HG03442 (cell line): ENCODE results near the gene GPR152.
A peak's percentile ranks its signal among the peaks of the same experiment; 100 is the strongest.
"Not testable (repeated sequence)": the region's sequence is repeated elsewhere in the genome, so short reads cannot be mapped to it uniquely, and the experiment has no call there.

Source experiments
- ATAC-seq: cut with Tn5 transposase; IDR thresholded peaks from one replicate; pipeline ENCODE4 v1.9.1; 2021; ENCODE audit warnings: mild to moderate bottlenecking, moderate library complexity; ENCODE audit not compliant: unreplicated experiment

Gene GPR152

DNA sequence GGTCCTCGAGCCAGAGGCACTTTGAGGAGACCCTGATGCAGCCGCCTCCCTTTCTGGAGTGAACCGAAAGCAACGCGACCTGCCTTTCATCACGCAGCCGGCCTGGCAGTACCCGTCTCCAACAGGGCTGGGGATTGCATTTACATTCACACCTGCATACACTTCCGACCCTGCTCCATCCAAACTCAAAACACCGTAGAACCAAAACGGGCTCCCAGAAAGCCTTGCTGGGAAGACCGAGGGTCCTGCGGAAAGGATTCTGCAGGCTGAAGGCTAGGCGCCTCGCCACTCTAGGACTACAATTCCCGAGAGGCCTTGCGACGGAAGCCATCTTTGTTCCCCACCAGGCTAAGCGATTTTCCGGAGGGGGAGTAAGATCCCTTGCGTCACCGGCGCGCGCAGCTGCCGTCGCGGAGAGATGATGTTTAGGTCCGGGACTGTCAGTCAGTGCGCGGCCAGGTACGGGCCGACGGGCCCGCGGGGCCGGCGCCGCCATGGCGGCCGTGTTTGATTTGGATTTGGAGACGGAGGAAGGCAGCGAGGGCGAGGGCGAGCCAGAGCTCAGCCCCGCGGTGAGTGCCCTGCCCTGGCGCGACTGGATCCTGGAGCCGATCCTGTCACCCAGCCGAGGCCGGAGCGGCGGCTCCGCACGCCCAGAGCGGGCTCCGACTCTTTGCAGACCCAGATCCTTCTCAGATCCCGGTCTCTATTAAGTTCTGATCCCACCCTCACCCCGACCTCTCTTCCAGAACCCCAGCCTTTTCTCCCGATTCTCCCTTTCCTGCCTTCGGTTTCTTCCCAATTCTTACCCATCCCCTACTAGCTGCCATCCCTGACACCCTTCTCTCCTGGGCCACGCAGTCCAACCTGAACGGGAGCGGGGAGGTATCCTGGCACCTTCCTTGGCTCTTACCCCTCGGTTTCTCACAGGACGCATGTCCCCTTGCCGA lies 24.2 kb downstream of the GPR152 start, which contains the start of gene RPS6KB2:
TSS of gene RPS6KB2 (plus strand) at position 443 of the 950 bp plus-strand sequence. CDS start at position 495, 52 bp downstream.
- ATAC-seq = peak; percentile 84

DNA sequence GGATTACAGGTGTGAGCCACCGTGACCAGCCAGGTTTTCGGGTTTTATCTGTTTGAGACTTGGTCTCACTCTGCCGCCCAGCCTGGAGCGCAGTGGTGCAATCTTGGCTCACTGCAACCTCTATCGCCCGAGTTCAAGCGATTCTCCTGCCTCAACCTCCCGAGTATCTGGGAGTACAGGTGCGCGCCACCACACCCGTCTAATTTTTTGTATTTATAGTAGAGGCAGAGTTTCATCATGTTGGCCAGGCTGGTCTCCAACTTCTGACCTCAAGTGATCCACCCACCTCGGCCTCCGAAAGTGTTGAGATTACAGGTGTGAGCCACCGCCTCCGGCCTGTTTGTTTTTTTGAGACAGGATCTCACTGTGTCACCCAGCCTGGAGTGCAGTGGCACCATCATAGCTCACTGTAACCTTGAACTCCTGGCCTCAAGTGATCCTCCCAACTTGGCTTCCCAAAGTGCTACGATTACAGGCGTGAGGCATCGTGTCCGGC lies 25.1 kb downstream of the GPR152 start:
- ATAC-seq = not testable (repeated sequence)

DNA sequence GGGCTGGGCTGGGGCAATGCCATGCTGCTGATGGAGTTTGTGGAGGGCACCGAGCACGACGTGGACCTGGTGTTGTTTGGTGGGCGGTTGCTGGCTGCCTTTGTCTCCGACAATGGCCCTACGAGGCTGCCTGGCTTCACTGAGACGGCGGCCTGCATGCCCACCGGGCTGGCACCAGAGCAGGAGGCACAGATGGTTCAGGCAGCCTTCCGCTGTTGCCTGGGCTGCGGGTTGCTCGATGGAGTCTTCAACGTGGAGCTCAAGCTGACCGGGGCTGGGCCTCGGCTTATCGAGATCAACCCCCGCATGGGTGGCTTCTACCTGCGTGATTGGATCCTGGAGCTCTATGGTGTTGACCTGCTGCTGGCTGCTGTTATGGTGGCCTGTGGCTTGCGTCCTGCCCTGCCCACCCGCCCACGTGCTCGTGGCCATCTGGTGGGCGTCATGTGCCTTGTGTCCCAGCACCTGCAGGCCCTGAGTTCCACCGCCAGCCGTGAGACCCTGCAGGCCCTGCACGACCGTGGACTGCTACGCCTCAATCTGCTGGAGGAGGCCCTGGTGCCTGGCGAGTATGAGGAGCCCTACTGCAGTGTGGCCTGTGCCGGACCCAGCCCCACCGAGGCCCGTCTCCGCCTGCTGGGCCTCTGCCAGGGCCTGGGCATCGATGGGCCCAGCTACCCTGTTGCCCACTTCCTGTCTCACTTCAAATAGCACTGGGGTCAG lies 28.5 kb downstream of the GPR152 start:
- ATAC-seq = no peak

DNA sequence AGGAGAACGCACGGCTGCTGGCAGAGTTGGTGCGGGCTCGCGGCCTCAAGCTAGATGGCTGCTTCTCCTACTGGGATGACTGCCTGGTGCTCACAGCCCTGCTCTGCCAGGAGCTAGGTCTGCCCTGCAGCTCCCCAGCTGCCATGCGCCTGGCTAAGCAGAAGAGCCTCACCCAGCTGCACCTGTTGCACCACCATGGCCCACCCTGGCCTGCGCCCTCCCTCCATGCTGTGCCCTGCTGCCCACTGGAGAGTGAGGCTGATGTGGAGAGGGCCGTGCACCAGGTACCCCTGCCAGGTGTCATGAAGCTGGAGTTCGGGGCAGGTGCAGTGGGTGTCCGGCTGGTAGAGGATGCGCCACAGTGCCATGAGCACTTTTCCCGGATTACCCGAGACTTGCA lies 29.1 kb downstream of the GPR152 start:
- no peak for ATAC-seq

DNA sequence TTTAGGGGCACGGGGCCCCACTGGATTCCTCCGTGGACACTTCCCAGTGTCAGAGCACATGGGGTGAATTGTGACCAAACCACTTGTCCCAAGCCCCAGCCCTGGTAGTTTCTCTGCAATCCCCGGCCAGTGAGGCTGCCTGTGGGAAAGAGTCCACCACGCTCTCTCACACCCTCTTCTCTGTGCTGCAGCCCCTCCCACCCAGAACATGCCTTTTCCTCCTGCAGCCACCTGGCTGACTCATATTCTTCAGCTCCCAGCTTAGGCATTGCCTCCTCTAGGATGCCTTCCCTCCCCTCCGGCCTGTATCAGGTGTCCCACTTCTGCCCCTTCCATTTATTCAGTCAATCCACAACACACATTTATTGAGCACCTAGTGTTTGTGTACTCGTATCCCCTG lies 29.6 kb downstream of the GPR152 start:
- ATAC-seq = no peak

DNA sequence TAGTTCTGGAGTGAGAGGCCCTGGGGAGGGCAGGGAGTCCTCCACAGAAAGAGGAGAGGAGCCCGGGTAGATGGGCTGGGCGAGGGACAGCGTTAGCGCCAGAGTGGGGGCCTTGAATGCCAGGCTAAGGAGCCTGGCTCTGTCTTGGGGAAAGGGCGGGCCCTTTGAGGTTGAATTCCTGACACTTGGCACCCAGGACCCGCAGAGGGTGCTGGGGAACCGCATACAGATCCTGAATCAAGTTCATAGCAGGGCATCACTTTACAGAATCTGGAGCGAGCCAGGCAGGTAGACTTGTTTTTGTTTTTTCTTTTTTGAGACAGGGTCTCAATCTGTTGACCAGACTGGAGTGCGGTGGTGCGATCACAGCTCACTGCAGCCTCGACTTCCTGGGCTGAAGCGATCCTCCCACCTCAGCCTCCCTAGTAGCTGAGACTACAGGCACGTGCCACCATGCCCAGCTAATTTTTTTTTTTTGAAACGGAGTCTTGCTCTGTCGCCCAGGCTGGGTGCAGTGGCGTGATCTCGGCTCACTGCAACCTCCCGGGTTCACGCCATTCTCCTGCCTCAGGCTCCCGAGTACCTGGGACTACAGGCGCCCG lies 31.0 kb downstream of the GPR152 start:
- ATAC-seq = no peak

DNA sequence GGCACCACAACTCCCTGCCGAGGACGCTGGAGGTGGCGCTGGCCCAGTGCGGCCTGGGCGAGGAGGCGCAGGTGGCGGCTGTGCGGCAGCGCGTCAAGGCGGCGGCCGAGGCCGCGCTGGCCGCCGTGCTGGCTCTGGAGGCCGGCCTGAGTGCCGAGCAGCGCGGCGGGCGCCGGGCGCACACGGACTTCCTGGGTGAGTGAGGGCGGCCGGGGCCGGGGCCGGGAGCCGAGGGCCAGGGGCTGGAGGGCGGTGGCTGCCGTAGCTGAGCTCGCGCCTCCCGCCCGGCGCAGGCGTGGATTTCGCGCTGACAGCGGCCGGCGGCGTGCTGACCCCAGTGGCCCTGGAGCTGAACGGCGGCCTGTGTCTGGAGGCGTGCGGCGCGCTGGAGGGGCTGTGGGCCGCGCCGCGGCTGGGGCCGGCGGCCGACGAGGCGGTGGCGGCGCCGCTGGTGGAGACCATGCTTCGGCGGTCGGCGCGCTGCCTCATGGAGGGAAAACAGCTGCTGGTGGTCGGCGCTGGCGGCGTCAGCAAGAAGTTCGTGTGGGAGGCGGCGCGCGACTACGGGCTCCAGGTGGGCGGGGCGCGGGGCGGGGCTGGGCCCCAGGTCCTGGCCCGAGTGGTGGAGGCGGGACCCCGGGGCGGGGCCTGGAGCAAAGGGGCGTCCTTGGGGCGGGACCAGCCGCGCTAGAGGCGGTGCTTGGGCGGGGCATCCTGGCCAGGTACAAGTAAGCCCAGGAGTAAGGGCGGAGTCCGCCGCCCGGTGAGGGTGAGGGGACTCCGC lies 31.7 kb downstream of the GPR152 start:
- peak; percentile 76 for ATAC-seq

DNA sequence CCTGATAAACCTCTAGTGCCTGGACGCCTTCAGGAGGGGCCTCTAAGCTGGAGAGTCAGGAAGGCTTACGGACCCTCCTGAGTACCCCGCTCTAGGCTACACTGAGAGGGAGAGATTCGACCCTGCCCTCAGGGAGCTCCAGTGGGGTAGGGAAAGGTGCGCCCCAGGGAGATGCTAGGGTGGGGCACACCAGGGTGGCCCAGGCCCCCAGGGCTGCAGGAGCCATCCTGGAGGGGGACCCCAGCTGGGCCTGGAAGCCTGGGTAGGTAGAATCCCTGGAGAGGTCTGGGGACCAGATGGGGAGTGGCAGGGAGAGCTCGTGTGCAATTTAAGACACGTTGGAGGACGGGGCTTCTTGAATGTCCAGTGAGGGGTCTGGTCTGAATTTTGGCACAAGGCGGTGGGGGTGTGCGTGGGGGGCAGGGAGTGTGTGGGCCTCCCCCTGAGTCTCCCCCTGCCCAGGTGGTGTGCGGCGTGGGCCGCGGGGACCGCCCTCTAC lies 32.3 kb downstream of the GPR152 start:
- no peak for ATAC-seq

DNA sequence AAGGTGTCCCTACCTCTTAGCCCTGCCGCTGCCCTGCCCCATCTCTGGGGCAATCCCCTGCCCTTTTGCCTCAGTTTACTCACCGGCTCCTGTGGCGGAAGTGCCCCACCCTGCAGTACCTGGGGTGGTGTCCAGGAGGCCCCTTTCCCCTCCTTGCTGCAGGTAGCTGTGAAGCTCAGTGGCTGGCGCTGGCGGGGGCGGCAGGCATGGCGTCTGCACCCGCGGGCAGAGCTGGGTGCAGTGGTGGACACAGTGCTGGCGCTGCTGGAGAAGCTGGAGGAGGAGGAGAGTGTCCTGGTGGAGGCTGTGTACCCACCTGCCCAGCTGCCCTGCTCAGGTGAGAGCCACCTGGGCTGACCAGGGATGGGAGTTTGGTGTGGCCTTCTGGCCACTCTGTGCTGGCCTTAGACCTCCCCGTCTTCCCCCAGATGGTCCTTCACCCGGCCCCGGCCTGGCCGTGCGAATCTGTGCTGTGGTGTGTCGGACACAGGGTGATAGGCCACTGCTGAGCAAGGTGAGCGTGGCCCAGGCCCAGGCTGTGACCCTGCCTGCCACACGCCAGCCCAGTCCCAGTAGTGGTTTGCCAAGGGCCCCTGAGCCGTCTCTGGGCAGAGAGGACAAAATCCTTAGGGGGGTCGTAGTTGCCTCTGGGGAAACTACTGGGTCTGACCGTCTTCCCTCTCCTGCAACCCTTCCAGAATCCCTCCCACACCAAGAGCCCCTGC lies 33.0 kb downstream of the GPR152 start:
- no peak for ATAC-seq

DNA sequence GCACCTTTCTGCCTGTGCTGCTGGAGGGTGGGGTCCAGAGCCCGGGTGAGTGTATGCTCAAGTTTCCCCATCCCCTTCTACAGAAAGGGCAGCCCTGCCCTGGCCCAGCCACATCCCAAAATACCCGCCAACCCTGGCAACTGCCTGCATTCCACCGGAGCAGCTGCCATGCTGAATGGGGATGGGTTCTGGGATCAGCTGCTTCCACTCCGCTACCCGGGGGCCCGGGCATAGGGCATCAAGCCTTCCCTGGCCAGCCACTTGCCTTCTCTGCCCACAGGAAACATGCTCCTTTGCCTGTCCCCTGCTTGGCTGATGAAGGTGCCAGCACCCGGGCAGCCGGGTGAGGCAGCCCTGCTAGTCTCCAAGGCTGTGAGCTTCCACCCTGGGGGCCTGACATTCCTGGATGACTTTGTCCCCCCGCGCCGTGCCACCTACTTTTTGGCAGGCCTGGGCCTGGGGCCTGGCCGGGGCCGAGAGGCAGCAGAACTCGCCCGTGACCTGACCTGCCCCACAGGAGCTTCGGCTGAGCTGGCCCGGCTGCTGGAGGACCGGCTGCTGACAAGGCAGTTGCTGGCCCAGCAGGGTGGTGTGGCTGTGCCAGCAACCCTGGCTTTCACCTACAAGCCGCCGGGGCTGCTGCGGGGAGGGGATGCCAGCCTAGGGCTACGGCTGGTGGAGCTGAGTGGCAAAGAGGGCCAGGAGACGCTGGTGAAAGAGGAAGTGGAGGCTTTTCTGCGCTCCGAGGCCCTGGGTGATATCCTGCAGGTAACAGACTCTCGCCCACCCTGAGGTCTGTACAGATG lies 33.9 kb downstream of the GPR152 start:
- no peak for ATAC-seq

DNA sequence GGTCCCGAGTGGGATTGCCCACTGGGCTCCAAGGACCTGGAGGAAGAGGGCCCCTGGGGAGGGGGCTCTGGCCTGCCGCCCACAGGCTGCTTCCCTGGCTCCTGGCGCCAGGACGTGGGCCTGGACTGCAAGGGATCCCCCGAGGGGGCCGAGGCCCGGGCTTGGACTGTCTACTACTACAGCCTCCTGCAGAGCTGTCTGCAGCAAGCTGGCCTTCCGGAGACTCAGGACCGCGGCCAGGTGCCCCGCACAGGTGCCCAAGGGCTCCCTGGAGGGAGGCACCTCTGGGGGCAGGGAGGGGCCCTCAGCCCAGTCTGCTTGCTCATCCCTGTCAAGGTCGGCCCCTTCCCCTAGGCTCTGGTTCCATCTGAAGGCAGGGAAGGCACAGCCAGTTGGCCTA lies 35.1 kb downstream of the GPR152 start:
- no peak for ATAC-seq

DNA sequence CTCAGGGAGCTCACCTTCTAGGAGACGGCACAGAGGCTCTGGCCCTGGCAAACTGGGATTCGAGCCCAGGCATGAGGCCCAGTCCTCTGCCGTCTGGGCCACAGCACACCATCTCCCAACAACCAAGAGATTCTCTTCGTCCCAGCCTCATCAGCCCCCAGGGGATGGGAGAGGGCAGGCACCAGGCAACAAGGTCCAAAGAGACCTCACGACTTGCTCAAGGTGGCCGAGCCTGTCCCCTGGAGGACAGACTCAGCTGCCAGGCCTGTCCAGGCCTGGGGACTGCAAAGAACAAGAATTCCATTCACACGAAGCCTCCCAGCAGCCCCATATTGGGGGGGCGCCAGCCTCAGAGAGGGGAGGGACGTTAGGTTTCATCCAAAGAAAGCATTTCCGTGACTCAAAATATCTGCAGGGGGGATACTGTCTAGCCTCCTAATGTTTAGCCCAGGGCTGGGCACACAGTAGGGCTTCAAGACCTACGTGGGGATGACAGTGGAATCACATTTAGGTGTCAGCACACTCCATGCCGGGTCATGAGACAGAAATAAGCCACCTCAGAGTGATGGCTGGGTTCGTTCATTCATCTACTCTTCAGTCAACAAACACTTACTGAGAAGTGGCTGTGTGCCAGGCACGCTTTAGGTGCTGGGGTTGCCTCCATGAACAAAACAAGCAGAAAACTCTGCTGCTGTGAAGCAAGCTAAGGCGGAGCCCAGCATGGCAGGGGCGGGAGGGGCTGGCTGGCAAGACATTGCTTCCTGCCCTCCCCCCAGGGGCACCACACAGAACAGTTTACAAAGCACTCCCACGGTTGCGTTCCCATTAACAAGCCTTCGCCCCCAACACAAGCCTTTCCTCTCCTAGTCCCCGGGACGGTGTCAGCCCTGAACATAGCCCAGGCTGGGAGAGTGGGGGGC lies 35.9 kb downstream of the GPR152 start:
- ATAC-seq = no peak

DNA sequence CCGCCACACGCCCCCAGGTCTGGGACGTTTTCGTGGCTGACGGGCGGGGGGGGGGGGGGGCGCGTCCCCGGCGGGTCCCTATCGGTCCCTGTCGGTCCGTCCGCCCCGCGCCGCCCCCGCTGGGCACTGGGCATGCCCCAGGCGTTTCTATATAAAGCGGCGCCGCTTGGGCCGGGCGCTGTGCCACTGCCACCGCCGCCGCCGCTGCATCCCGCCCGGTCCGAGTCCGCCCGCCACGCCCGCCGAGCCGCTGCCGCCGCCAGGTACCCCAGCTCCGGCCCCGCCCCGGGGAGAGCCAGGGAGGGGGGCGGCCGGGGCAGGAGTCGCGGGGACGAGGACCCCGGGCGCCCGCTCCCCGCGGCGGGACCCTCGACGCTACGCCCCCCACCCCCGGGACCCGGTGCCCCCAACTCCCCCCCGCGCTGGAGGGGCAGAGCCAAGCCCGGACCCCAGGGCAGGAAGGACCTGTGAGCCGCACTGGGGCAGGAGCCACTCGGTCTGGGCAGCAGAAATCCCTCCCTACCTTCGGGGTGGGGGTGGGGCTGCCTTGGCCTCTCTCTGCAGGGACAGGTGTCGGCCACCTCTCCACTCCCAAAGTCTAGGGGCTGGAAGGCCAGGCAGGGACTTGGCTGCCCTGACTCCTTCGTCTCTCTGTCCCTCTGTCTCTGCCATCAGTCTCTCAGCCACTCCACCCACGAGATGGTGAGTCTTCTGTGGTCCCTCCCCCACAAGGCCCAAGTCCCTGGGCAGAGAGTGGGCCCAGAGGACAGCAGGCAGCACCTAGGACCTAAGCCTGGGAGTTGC lies 36.8 kb downstream of the GPR152 start, which contains the start of gene CARNS1:
TSS of gene CARNS1 (plus strand) at position 178 of the 804 bp plus-strand sequence. CDS start at position 700, 522 bp downstream.
- no peak for ATAC-seq

DNA sequence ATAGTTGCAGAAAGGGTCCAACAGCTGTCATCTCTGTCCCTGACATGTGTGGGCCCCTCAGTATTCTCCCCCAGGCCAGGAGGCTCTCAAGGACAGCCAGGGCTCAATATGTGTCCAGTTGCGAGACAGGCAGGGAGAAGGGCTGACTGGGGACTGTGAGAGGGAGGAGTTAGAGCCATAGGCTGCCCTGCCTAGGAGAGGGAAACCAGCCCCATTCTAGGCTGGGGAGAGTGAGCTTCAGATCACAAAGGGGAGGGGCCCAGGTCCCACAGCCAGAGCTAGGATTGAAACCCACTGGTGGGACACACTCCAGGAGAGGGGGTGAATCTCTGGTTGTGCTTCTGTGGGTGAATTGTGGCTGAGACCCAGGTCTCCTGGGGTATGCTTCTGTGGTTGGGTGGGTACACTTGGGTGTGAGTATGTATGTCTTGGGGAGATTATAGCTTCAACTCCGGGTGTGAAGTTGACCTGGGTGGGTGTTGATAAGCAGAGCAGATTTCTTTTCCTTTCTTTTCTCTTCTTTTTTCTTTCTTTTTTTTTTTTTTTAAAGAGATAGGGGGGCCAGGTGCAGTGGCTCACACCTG lies 39.2 kb downstream of the GPR152 start:
- ATAC-seq = no peak

DNA sequence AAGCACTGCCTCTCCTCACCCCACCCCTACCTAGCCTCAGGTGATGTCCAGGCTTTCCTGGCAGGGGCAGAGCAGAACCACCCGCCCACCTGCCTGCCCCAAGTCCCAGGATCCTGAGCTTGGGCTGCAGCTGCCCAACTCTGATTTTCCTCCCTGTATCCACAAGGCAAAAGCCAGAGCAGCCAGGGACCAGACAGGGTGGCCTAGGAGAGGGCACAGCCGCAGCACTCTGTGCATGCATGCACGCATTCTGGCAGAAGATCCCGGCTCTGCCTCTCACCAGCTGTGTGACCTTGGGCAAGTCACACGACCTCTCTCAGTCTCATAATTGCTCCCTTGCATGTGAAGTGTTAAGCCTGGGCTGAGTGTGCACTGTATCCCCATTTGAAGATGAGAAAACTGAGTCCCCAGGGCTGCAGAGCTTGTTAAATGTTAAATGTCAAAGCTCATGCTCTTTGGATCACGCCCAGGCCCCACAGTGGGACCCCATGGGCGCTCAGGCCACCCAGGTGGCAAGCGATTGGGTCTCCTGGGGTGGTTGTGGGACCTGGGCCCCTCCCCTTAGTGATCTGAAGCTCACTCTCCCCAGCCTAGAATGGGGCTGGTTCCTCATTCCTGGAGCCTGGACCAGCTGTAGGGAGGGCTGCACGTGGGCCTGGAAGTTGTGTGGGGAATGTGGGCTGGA lies 39.9 kb downstream of the GPR152 start:
- no peak for ATAC-seq

DNA sequence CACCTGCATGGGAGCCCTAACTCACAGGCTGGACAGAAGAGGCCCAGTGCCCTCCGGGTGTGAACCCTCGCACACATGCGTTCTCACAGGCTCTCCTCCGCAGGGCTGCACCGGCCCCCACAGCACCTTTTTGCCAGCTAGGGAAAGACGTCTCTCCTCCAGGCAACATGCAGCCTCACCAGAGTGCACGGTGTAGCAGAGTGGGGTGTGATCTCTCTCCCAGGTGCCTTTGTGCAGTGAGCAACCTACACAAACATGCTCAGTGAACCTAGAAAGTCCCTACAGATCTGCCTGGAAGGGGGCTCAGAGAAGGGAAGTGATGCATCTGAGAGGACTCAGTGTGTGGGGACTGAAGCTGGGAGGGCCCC lies 40.8 kb downstream of the GPR152 start:
- ATAC-seq = no peak
